Measurements from ENCODE around the gene SV2C.

- TF ChIP-seq CTCF (conservative IDR thresholded peaks at IDR 0.05 in 1 of 2, IDR thresholded peaks at IDR 0.05 in 1 of 2; ENCODE audit: extremely low read depth in 1 of 2, insufficient read depth in 1 of 2, low read depth in 1 of 2, low read length in 2 of 2), result no peak
- no peak for TF ChIP-seq EZH2 (IDR thresholded peaks at IDR 0.05; ENCODE audit: borderline replicate concordance, low read length)
These were observed 169.3 kb downstream of the SV2C start for GRCh38 chr5:76252437-76252836.

All from mammary epithelial cell (primary cell).